PC-3 (cell line): Measurements from ENCODE around the gene SCN5A.

Source experiments
- CTCF ChIP-seq: fragments of 300-600 bp; sonication (generic); conservative IDR thresholded peaks from 2 replicates; pipeline ENCODE4 v1.5.1; 2017; ENCODE audit warnings: antibody characterized with exemption, low read depth, mild to moderate bottlenecking, low read length
- EZH2 ChIP-seq: fragments of 300-600 bp; sonication (generic); IDR thresholded peaks from one replicate; pipeline ENCODE4 v1.6.1; 2017; ENCODE audit warnings: antibody characterized with exemption, mild to moderate bottlenecking, low read length; ENCODE audit not compliant: unreplicated experiment
- EZH2phosphoT487 ChIP-seq: fragments of 300-600 bp; sonication (generic); IDR thresholded peaks from 2 replicates; pipeline ENCODE4 v1.6.1; 2018; ENCODE audit warnings: mild to moderate bottlenecking, antibody characterized with exemption, low read length, borderline replicate concordance

GRCh38 chr3:38636881-38637280, 12.6 kb downstream of the SCN5A start:
- TF ChIP-seq CTCF (no peak), EZH2 (no peak), EZH2phosphoT487 (no peak)
